Progenitor cell of endocrine pancreas (in vitro differentiated cells): ENCODE measurements around the gene CAMKMT. TPM values are rescaled to one million over a fixed set of nuclear protein-coding genes. Genes with fewer than 3 reads are reported as not detected.

Experiments
- DNase-seq: peaks from one replicate; pipeline ENCODE4 v3.0.0; 2021; ENCODE audit warnings: low spot score; ENCODE audit not compliant: unreplicated experiment
- H3K27ac Mint-ChIP-seq: 2 replicates; pipeline ENCODE4 v1.8.0; 2021; ENCODE audit warnings: mild to moderate bottlenecking, moderate library complexity, mixed read lengths
- H3K27me3 Mint-ChIP-seq: 2 replicates; pipeline ENCODE4 v1.8.0; 2021; ENCODE audit warnings: mixed read lengths
- H3K36me3 Mint-ChIP-seq: 2 replicates; pipeline ENCODE4 v1.8.0; 2022; ENCODE audit warnings: mixed read lengths; ENCODE audit not compliant: insufficient read depth
- H3K4me1 Mint-ChIP-seq: 2 replicates; pipeline ENCODE4 v1.8.0; 2021; ENCODE audit warnings: low read depth, mixed read lengths
- H3K4me3 Mint-ChIP-seq: 2 replicates; pipeline ENCODE4 v1.8.0; 2021; ENCODE audit warnings: low read depth, mild to moderate bottlenecking, moderate library complexity, mixed read lengths
- H3K9me3 Mint-ChIP-seq: 2 replicates; pipeline ENCODE4 v1.8.0; 2021; ENCODE audit warnings: low read depth, mixed read lengths
- CTCF ChIP-seq: fragments of 200-600 bp; sonication (generic); IDR thresholded peaks from one replicate; pipeline ENCODE4 v1.5.0; 2021; ENCODE audit warnings: antibody characterized with exemption, mild to moderate bottlenecking; ENCODE audit not compliant: unreplicated experiment
- total RNA-seq: library from RNA; stranded (reverse); gene quantifications from 2 replicates; pipeline ENCODE4 v1.2.1, GENCODE V29; 2021

Gene CAMKMT
- total RNA-seq, 1 donor from 2014 or later, result 20.3 TPM

GRCh38 chr2:44810892-44811530 is 449.3 kb downstream of the CAMKMT start:
- no peaks in the 10 kb centered on the region for H3K36me3 Mint-ChIP-seq
- no peak for DNase-seq
- H3K27ac Mint-ChIP-seq, result no peak overlapping the region
- H3K9me3 Mint-ChIP-seq, result no peaks in the 10 kb centered on the region
- peaks cover 64% of the 10 kb centered on the region for H3K27me3 Mint-ChIP-seq
- no peak for TF ChIP-seq CTCF
- H3K4me1 Mint-ChIP-seq, result no peaks in the 10 kb centered on the region
- no peak overlapping the region for H3K4me3 Mint-ChIP-seq

- peaks cover 50% of the 10 kb centered on the region for H3K27me3 Mint-ChIP-seq
- H3K4me1 Mint-ChIP-seq, result no peaks in the 10 kb centered on the region
- H3K4me3 Mint-ChIP-seq, result no peak overlapping the region
- no peaks in the 10 kb centered on the region for H3K9me3 Mint-ChIP-seq
- DNase-seq, result no peak
- H3K27ac Mint-ChIP-seq, result no peak overlapping the region
- no peaks in the 10 kb centered on the region for H3K36me3 Mint-ChIP-seq
- TF ChIP-seq CTCF, result no peak
Observed at GRCh38 chr2:44813165-44813564, 451.4 kb downstream of the CAMKMT start.

- Mint-ChIP-seq H3K27me3 (peaks cover 49% of the 10 kb centered on the region), H3K36me3 (no peaks in the 10 kb centered on the region), H3K4me3 (no peak overlapping the region), H3K9me3 (no peaks in the 10 kb centered on the region), H3K27ac (no peak overlapping the region), H3K4me1 (no peaks in the 10 kb centered on the region)
- no peak for DNase-seq
- TF ChIP-seq CTCF, result no peak
Observed at GRCh38 chr2:44813658-44814057, 451.9 kb downstream of the CAMKMT start.

- Mint-ChIP-seq H3K9me3 (no peaks in the 10 kb centered on the region), H3K4me3 (no peak overlapping the region), H3K27me3 (peaks cover 25% of the 10 kb centered on the region), H3K27ac (no peak overlapping the region), H3K4me1 (peaks cover 13% of the 10 kb centered on the region), H3K36me3 (no peaks in the 10 kb centered on the region)
- TF ChIP-seq CTCF, result no peak
- no peak for DNase-seq
Observed at GRCh38 chr2:44817256-44817655, 455.5 kb downstream of the CAMKMT start.

- H3K27me3 Mint-ChIP-seq, result peaks cover 22% of the 10 kb centered on the region
- no peaks in the 10 kb centered on the region for H3K36me3 Mint-ChIP-seq
- H3K27ac Mint-ChIP-seq, result no peak overlapping the region
- H3K4me3 Mint-ChIP-seq, result no peak overlapping the region
- TF ChIP-seq CTCF, result no peak
- peaks cover 17% of the 10 kb centered on the region for H3K4me1 Mint-ChIP-seq
- no peaks in the 10 kb centered on the region for H3K9me3 Mint-ChIP-seq
- DNase-seq, result no peak
Observed at GRCh38 chr2:44817673-44818335, 456.1 kb downstream of the CAMKMT start.
